OCI-LY1 (cell line): Measurements from ENCODE around the gene UBL3.

Experiments used
- H2AFZ ChIP-seq: fragments of 200-600 bp; sonication (generic), shearing (Covaris generic); 2 replicates; pipeline ENCODE4 v1.6.0; 2014; ENCODE audit warnings: antibody characterized with exemption, mild to moderate bottlenecking, low read length
- H3F3A ChIP-seq: fragments of 200-600 bp; sonication (generic), shearing (Covaris generic); 2 replicates; pipeline ENCODE4 v1.6.0; 2014; ENCODE audit warnings: mild to moderate bottlenecking, antibody characterized with exemption, low read length, moderate library complexity; ENCODE audit not compliant: insufficient read depth
- H3K27ac ChIP-seq: fragments of 200-600 bp; sonication (generic); 2 replicates; pipeline ENCODE4 v1.5.1; 2014; ENCODE audit warnings: low read length, mixed run types, mild to moderate bottlenecking, low read depth; ENCODE audit not compliant: poor library complexity, severe bottlenecking
- H3K27me3 ChIP-seq: fragments of 200-600 bp; sonication (generic); 2 replicates; pipeline ENCODE4 v1.6.0; 2014; ENCODE audit warnings: antibody characterized with exemption, mild to moderate bottlenecking, low read length, moderate library complexity; ENCODE audit not compliant: insufficient read depth
- H3K36me3 ChIP-seq: fragments of 200-600 bp; sonication (generic); 2 replicates; pipeline ENCODE4 v1.6.1; 2014; ENCODE audit warnings: mild to moderate bottlenecking, antibody characterized with exemption, low read length, moderate library complexity, mixed read lengths; ENCODE audit not compliant: insufficient read depth
- H3K4me1 ChIP-seq: fragments of 200-600 bp; sonication (generic); 2 replicates; pipeline ENCODE4 v1.5.1; 2014; ENCODE audit warnings: mild to moderate bottlenecking, low read length, moderate library complexity; ENCODE audit not compliant: insufficient read depth, severe bottlenecking
- H3K4me2 ChIP-seq: fragments of 200-600 bp; sonication (generic), shearing (Covaris generic); 2 replicates; pipeline ENCODE4 v1.6.1; 2014; ENCODE audit warnings: low read length
- H3K4me3 ChIP-seq: fragments of 200-600 bp; sonication (generic); 2 replicates; pipeline ENCODE4 v1.5.1; 2014; ENCODE audit warnings: low read length, low read depth, mild to moderate bottlenecking, mixed read lengths; ENCODE audit not compliant: poor library complexity, severe bottlenecking
- H3K79me2 ChIP-seq: fragments of 200-600 bp; shearing (Covaris generic); 2 replicates; pipeline ENCODE4 v1.6.1; 2016; ENCODE audit warnings: mixed run types, low read length, mixed read lengths; ENCODE audit not compliant: insufficient read depth
- H3K9ac ChIP-seq: fragments of 200-600 bp; sonication (generic), shearing (Covaris generic); 2 replicates; pipeline ENCODE4 v1.6.1; 2014; ENCODE audit warnings: mild to moderate bottlenecking, low read length, mixed read lengths
- H3K9me2 ChIP-seq: fragments of 200-600 bp; sonication (generic), shearing (Covaris generic); 2 replicates; pipeline ENCODE4 v1.6.1; 2014; ENCODE audit warnings: low read depth, mild to moderate bottlenecking, low read length, mixed read lengths
- H3K9me3 ChIP-seq: fragments of 200-600 bp; shearing (Covaris generic); 2 replicates; pipeline ENCODE4 v1.6.1; 2014; ENCODE audit warnings: low read length, mixed read lengths
- H4K20me1 ChIP-seq: fragments of 200-600 bp; sonication (generic), shearing (Covaris generic); 2 replicates; pipeline ENCODE4 v1.6.0; 2016; ENCODE audit warnings: mild to moderate bottlenecking, low read length; ENCODE audit not compliant: insufficient read depth
- CTCF ChIP-seq: fragments of 200-600 bp; sonication (generic), shearing (Covaris generic); IDR thresholded peaks from 2 replicates; pipeline ENCODE4 v1.5.1; 2017; ENCODE audit warnings: mild to moderate bottlenecking, antibody characterized with exemption, low read length, moderate library complexity, mixed read lengths
- EZH2 ChIP-seq: fragments of 200-600 bp; sonication (generic), shearing (Covaris generic); IDR thresholded peaks from 2 replicates; pipeline ENCODE4 v1.8.0; 2017; ENCODE audit warnings: borderline replicate concordance, mixed run types, mild to moderate bottlenecking, antibody characterized with exemption, low read length, moderate library complexity, mixed read lengths

UBL3 gene

GRCh38 chr13:29763436-29764180 is 86.8 kb downstream of the UBL3 start:
- TF ChIP-seq CTCF (no peak), EZH2 (no peak)
- Histone ChIP-seq H3K79me2 (no peaks in the 10 kb centered on the region), H3K9me2 (no peaks in the 10 kb centered on the region), H3F3A (no peaks in the 10 kb centered on the region), H3K4me3 (no peak overlapping the region), H3K4me2 (no peak overlapping the region), H2AFZ (no peak overlapping the region), H4K20me1 (no peaks in the 10 kb centered on the region), H3K9ac (no peak overlapping the region), H3K27ac (no peak overlapping the region), H3K4me1 (no peaks in the 10 kb centered on the region), H3K27me3 (no peaks in the 10 kb centered on the region), H3K36me3 (no peaks in the 10 kb centered on the region), H3K9me3 (no peaks in the 10 kb centered on the region)

- Histone ChIP-seq H3K27ac (no peak overlapping the region), H3K79me2 (no peaks in the 10 kb centered on the region)
These were observed 88.6 kb downstream of the UBL3 start for GRCh38 chr13:29761815-29762214.

GRCh38 chr13:29761160-29761559 is 89.3 kb downstream of the UBL3 start:
- H3K4me1 ChIP-seq, result no peaks in the 10 kb centered on the region
- no peak for TF ChIP-seq EZH2
- no peak for TF ChIP-seq CTCF

More at GRCh38 chr13:29761815-29762214, 88.6 kb downstream of the UBL3 start:
- Histone ChIP-seq H3K4me1 (no peaks in the 10 kb centered on the region), H3K9me2 (no peaks in the 10 kb centered on the region), H3K9ac (no peak overlapping the region), H3K36me3 (no peaks in the 10 kb centered on the region), H3K4me2 (no peak overlapping the region), H3K27me3 (no peaks in the 10 kb centered on the region), H3K4me3 (no peak overlapping the region), H4K20me1 (no peaks in the 10 kb centered on the region), H2AFZ (no peak overlapping the region), H3K9me3 (no peaks in the 10 kb centered on the region), H3F3A (no peaks in the 10 kb centered on the region)
- no peak for TF ChIP-seq EZH2
- TF ChIP-seq CTCF, result no peak

More at GRCh38 chr13:29761160-29761559, 89.3 kb downstream of the UBL3 start:
- H4K20me1 ChIP-seq, result no peaks in the 10 kb centered on the region
- H3K79me2 ChIP-seq, result no peaks in the 10 kb centered on the region
- no peaks in the 10 kb centered on the region for H3K36me3 ChIP-seq
- no peaks in the 10 kb centered on the region for H3K9me3 ChIP-seq
- no peaks in the 10 kb centered on the region for H3K27me3 ChIP-seq
- H3K9ac ChIP-seq, result no peak overlapping the region
- no peaks in the 10 kb centered on the region for H3F3A ChIP-seq
- H3K4me2 ChIP-seq, result no peak overlapping the region
- H2AFZ ChIP-seq, result no peak overlapping the region
- H3K27ac ChIP-seq, result no peak overlapping the region
- H3K9me2 ChIP-seq, result no peaks in the 10 kb centered on the region
- H3K4me3 ChIP-seq, result no peak overlapping the region
